Measurements from ENCODE around the gene GRIA1. TPM values are rescaled to one million over a fixed set of nuclear protein-coding genes. Genes with fewer than 3 reads are reported as not detected.

The GRIA1 gene
- total and polyA plus RNA-seq, 2 of the 4 experiments (the other 2 are of a cell fraction), result 0.48 to 1.3 TPM

- no peak overlapping the region for H2BK5ac ChIP-seq (ENCODE audit: low read depth, low read length, poor library complexity, severe bottlenecking)
- H3K18ac ChIP-seq (ENCODE audit: low read depth, low read length), result no peak overlapping the region
- H3K36me3 ChIP-seq (ENCODE audit: control insufficient read depth, insufficient read depth, low read length), result no peaks in the 10 kb centered on the region
- H2BK20ac ChIP-seq (ENCODE audit: low read depth, low read length), result no peak overlapping the region
- no peak overlapping the region for H2AK9ac ChIP-seq (replicated peaks; ENCODE audit: low read depth, low read length, poor library complexity)
- H3K9ac ChIP-seq (ENCODE audit: low read depth, low read length), result no peak overlapping the region
- H3K9me1 ChIP-seq (ENCODE audit: insufficient read depth, low read length), result no peaks in the 10 kb centered on the region
- H3K4me3 ChIP-seq (ENCODE audit: insufficient read depth, low read depth, low read length), result no peak overlapping the region
- H3K4me1 ChIP-seq (ENCODE audit: control insufficient read depth, insufficient read depth, low read length), result no peaks in the 10 kb centered on the region
- no peak overlapping the region for H2BK15ac ChIP-seq (ENCODE audit: low read depth, low read length)
- no CpG with 5 or more reads among the region's 3 CpGs for WGBS, 2 experiments (ENCODE audit: extremely low coverage in 2 of 2, insufficient read length in 1 of 2)
- intact Hi-C loops (cut with micrococcal nuclease) (no loop called here), dilution Hi-C loops (cut with HindIII; ENCODE audit: low sequenced_read_pairs, unreplicated experiment) (no loop called here), in situ Hi-C loops (cut with MboI; ENCODE audit: low sequenced_read_pairs) (no loop called here)
- no peak overlapping the region for H3K23ac ChIP-seq (ENCODE audit: low read depth, low read length)
- ChIA-PET CTCF (no interaction called here), POLR2A (ENCODE audit: unreplicated experiment) (no interaction called here)
- no peak overlapping the region for H3K27ac ChIP-seq (ENCODE audit: insufficient read depth, low read length)
- no peak for DNase-seq
- no peak overlapping the region for H4K5ac ChIP-seq (ENCODE audit: low read depth, low read length)
- H3K4me2 ChIP-seq (ENCODE audit: low read depth, low read length), result no peak overlapping the region
- no peaks in the 10 kb centered on the region for H4K20me1 ChIP-seq (ENCODE audit: insufficient read depth, low read length)
- H3K14ac ChIP-seq (replicated peaks; ENCODE audit: low read depth, low read length), result no peak overlapping the region
- no peaks in the 10 kb centered on the region for H3K9me3 ChIP-seq (ENCODE audit: control insufficient read depth, insufficient read depth, low read length)
- H3K56ac ChIP-seq (ENCODE audit: extremely low read depth, insufficient read depth, low read length), result no peak overlapping the region
- no TSS peak for BruUV-seq (replicated peaks)
- H4K8ac ChIP-seq (ENCODE audit: low read depth in 2 of 2, low read length in 2 of 2), result no peak overlapping the region
- H3K4ac ChIP-seq (ENCODE audit: low read depth, low read length), result no peak overlapping the region
- ATAC-seq (ENCODE audit: low read depth), result no peak
- no peaks in the 10 kb centered on the region for H3K27me3 ChIP-seq (ENCODE audit: control insufficient read depth, insufficient read depth, low read length)
- H4K91ac ChIP-seq (ENCODE audit: insufficient read depth, low read depth, low read length), result no peak overlapping the region
- H2AK5ac ChIP-seq (ENCODE audit: low read depth, low read length), result no peak overlapping the region
- no peak overlapping the region for H2AFZ ChIP-seq (replicated peaks; ENCODE audit: low read length, poor library complexity)
- TF ChIP-seq RFX5 (IDR thresholded peaks at IDR 0.05; ENCODE audit: low read depth, low read length), result no peak
- no peak for TF ChIP-seq CTCF (conservative IDR thresholded peaks at IDR 0.05; ENCODE audit: low read depth, low read length)
- no peak for TF ChIP-seq SMC3 (IDR thresholded peaks at IDR 0.05; ENCODE audit: low read depth, low read length)
- no peak for TF ChIP-seq NFE2L2 (IDR thresholded peaks at IDR 0.05; ENCODE audit: low read depth, low read length)
- no peak for TF ChIP-seq ELK1 (IDR thresholded peaks at IDR 0.05; ENCODE audit: borderline replicate concordance, low read depth, low read length)
- no peak for TF ChIP-seq BHLHE40 (IDR thresholded peaks at IDR 0.05; ENCODE audit: low read depth, low read length)
- no peak for TF ChIP-seq RAD21 (IDR thresholded peaks at IDR 0.05; ENCODE audit: low read length)
- TF ChIP-seq POLR2A (IDR thresholded peaks at IDR 0.05; ENCODE audit: low read depth, low read length), result no peak
- no peak for TF ChIP-seq MAFK (IDR thresholded peaks at IDR 0.05; ENCODE audit: low read depth, low read length)
- no peak for TF ChIP-seq CEBPB (IDR thresholded peaks at IDR 0.05; ENCODE audit: low read depth, low read length)
- no peak for TF ChIP-seq CHD1 (IDR thresholded peaks at IDR 0.05; ENCODE audit: low read depth, low read length)
- H3K79me1 ChIP-seq (ENCODE audit: low read depth in 1 of 2, low read length in 2 of 2), result no peaks in the 10 kb centered on the region
- H2BK120ac ChIP-seq (ENCODE audit: low read depth, low read length), result no peak overlapping the region
Measured at GRCh38 chr5:153823036-153823435, 332.6 kb downstream of the GRIA1 start.
